H9 (cell line): Measurements from ENCODE around the gene EIF3M. TPM values are rescaled to one million over a fixed set of nuclear protein-coding genes. Genes with fewer than 3 reads are reported as not detected.

Experiments
- DNase-seq: peaks from one replicate; pipeline ENCODE4 v3.0.0-alpha.2; 2017
- H2AFZ ChIP-seq: one replicate; pipeline ENCODE4 v1.6.1; 2013; ENCODE audit warnings: mild to moderate bottlenecking, low read length, control low read depth, moderate library complexity
- H2AK5ac ChIP-seq: 2 replicates; pipeline ENCODE4 v1.6.1; 2013; ENCODE audit warnings: low read length, control low read depth, mixed read lengths; ENCODE audit not compliant: insufficient read length
- H2BK120ac ChIP-seq: one replicate; pipeline ENCODE4 v1.6.1; 2013; ENCODE audit warnings: low read depth, mild to moderate bottlenecking, low read length, control low read depth, inconsistent platforms; ENCODE audit not compliant: poor library complexity, severe bottlenecking
- H2BK12ac ChIP-seq: 2 replicates; pipeline ENCODE4 v1.6.1; 2013; ENCODE audit warnings: low read length, control low read depth, mixed read lengths, low read depth; ENCODE audit not compliant: insufficient read length
- H2BK15ac ChIP-seq: 2 replicates; pipeline ENCODE4 v1.6.1; 2013; ENCODE audit warnings: low read depth, low read length, control low read depth
- H2BK20ac ChIP-seq: one replicate; pipeline ENCODE4 v1.6.1; 2013; ENCODE audit warnings: low read depth, mild to moderate bottlenecking, low read length, control low read depth, inconsistent platforms; ENCODE audit not compliant: poor library complexity, severe bottlenecking
- H2BK5ac ChIP-seq: 2 replicates; pipeline ENCODE4 v1.6.1; 2013; ENCODE audit warnings: low read length, control low read depth, mixed read lengths; ENCODE audit not compliant: insufficient read length
- H3K14ac ChIP-seq: 2 replicates; pipeline ENCODE4 v1.6.1; 2013; ENCODE audit warnings: low read length, control low read depth; ENCODE audit not compliant: insufficient read depth
- H3K18ac ChIP-seq: 2 replicates; pipeline ENCODE4 v1.6.1; 2013; ENCODE audit warnings: low read depth, mild to moderate bottlenecking, mixed read lengths, low read length, control low read depth; ENCODE audit not compliant: insufficient read length
- H3K23ac ChIP-seq: 2 replicates; pipeline ENCODE4 v1.6.1; 2013; ENCODE audit warnings: low read length, control low read depth, mixed read lengths, low read depth; ENCODE audit not compliant: insufficient read length
- H3K23me2 ChIP-seq: 2 replicates; pipeline ENCODE4 v1.6.1; 2013; ENCODE audit warnings: low read depth, mild to moderate bottlenecking, mixed read lengths, low read length, control low read depth; ENCODE audit not compliant: insufficient read length, poor library complexity, severe bottlenecking
- H3K27ac ChIP-seq: 2 replicates; pipeline ENCODE4 v1.5.1; 2013; ENCODE audit warnings: low read length, control low read depth, mixed read lengths, low read depth; ENCODE audit not compliant: insufficient read length
- H3K27me3 ChIP-seq: 2 replicates; pipeline ENCODE4 v1.6.1; 2013; ENCODE audit warnings: low read length, control low read depth, inconsistent platforms; ENCODE audit not compliant: insufficient read depth
- H3K4ac ChIP-seq: 2 replicates; pipeline ENCODE4 v1.6.1; 2013; ENCODE audit warnings: low read depth, mild to moderate bottlenecking, control low read depth, inconsistent platforms, low read length, moderate library complexity
- H3K4me1 ChIP-seq: 2 replicates; pipeline ENCODE4 v1.6.1; 2013; ENCODE audit warnings: low read length, control low read depth, inconsistent platforms; ENCODE audit not compliant: insufficient read depth
- H3K4me2 ChIP-seq: 2 replicates; pipeline ENCODE4 v1.6.1; 2013; ENCODE audit warnings: low read length, control low read depth, mixed read lengths; ENCODE audit not compliant: insufficient read length, insufficient read depth
- H3K56ac ChIP-seq: 2 replicates; pipeline ENCODE4 v1.6.1; 2013; ENCODE audit warnings: low read depth, mild to moderate bottlenecking, mixed read lengths, low read length, control low read depth; ENCODE audit not compliant: insufficient read length
- H3K79me1 ChIP-seq: 2 replicates; pipeline ENCODE4 v1.6.1; 2013; ENCODE audit warnings: low read depth, mild to moderate bottlenecking, moderate library complexity, low read length, control low read depth, inconsistent platforms; ENCODE audit not compliant: insufficient read depth, poor library complexity, severe bottlenecking
- H3K79me2 ChIP-seq: 2 replicates; pipeline ENCODE4 v1.6.1; 2013; ENCODE audit warnings: low read length, control low read depth, inconsistent platforms; ENCODE audit not compliant: insufficient read depth
- H3K9ac ChIP-seq: 2 replicates; pipeline ENCODE4 v1.6.1; 2013; ENCODE audit warnings: low read length, control low read depth, mixed read lengths; ENCODE audit not compliant: insufficient read length; ENCODE audit errors: extremely low read depth
- H3K9me3 ChIP-seq: one replicate; pipeline ENCODE4 v1.6.1; 2013; ENCODE audit warnings: low read depth, low read length, inconsistent platforms; ENCODE audit not compliant: control insufficient read depth
- H3T11ph ChIP-seq: one replicate; pipeline ENCODE4 v1.6.1; 2013; ENCODE audit warnings: mild to moderate bottlenecking, low read length, control low read depth, inconsistent platforms
- H4K20me1 ChIP-seq: one replicate; pipeline ENCODE4 v1.6.1; 2013; ENCODE audit not compliant: control insufficient read depth, insufficient read length, insufficient read depth
- H4K5ac ChIP-seq: 2 replicates; pipeline ENCODE4 v1.6.1; 2013; ENCODE audit warnings: low read depth, mild to moderate bottlenecking, mixed read lengths, low read length, control low read depth; ENCODE audit not compliant: insufficient read length
- H4K8ac ChIP-seq: replicated peaks from 2 replicates; pipeline ENCODE4 v1.6.1; 2013; ENCODE audit warnings: low read length, control low read depth, mixed read lengths, low read depth; ENCODE audit not compliant: insufficient read length
- H4K91ac ChIP-seq: 2 replicates; pipeline ENCODE4 v1.6.1; 2013; ENCODE audit warnings: low read depth, mild to moderate bottlenecking, moderate library complexity, mixed read lengths, low read length, control low read depth; ENCODE audit not compliant: insufficient read length
- H3K27ac Mint-ChIP-seq, 3 experiments: 2 replicates in 2 of 3; 3 replicates in 1 of 3; pipeline ENCODE4 v1.8.0; 2020 to 2021; ENCODE audit warnings: mixed read lengths in 3 of 3, mild to moderate bottlenecking in 1 of 3, moderate library complexity in 1 of 3
- H3K27me3 Mint-ChIP-seq: 2 replicates; pipeline ENCODE4 v1.8.0; 2021; ENCODE audit warnings: low read depth, mild to moderate bottlenecking, moderate library complexity, mixed read lengths
- H3K36me3 Mint-ChIP-seq, 3 experiments: 2 replicates in 2 of 3; 3 replicates in 1 of 3; pipeline ENCODE4 v1.8.0; 2020 to 2021; ENCODE audit warnings: low read depth in 3 of 3, mixed read lengths in 3 of 3; ENCODE audit not compliant: insufficient read depth in 1 of 3
- H3K4me1 Mint-ChIP-seq, 2 experiments: 2 replicates each; pipeline ENCODE4 v1.8.0; 2020; ENCODE audit warnings: mixed read lengths in 2 of 2
- H3K4me3 Mint-ChIP-seq, 2 experiments: 2 replicates in 1 of 2; 3 replicates in 1 of 2; pipeline ENCODE4 v1.8.0; 2020 to 2021; ENCODE audit warnings: mild to moderate bottlenecking in 2 of 2, mixed read lengths in 2 of 2, moderate library complexity in 1 of 2
- H3K9me3 Mint-ChIP-seq, 2 experiments: 2 replicates in 1 of 2; 3 replicates in 1 of 2; pipeline ENCODE4 v1.8.0; 2020; ENCODE audit warnings: mild to moderate bottlenecking in 2 of 2, mixed read lengths in 2 of 2, moderate library complexity in 1 of 2
- CTCF ChIP-seq: fragments of 200-600 bp; sonication (generic); conservative IDR thresholded peaks from 3 replicates; pipeline ENCODE4 v1.8.0; 2021; ENCODE audit warnings: antibody characterized with exemption, mild to moderate bottlenecking
- WGBS: extraction: QIAGEN DNeasy Blood & Tissue Kit; methylation state at CpG from one replicate; pipeline ENCODE4 v1.1.7; 2013; ENCODE audit warnings: missing lambda C conversion rate, low lambda C conversion rate, mixed read lengths; ENCODE audit not compliant: insufficient read length; ENCODE audit errors: extremely low coverage; 5-methylcytosine and 5-hydroxymethylcytosine counted together
- total RNA-seq: library from RNA; stranded (reverse); gene quantifications from 2 replicates; pipeline ENCODE4 v1.2.1, GENCODE V29; 2021

EIF3M gene
- total RNA-seq, 1 experiment from 2014 or later = 365 TPM

- Histone ChIP-seq H3K18ac (no peak overlapping the region), H3K23ac (no peak overlapping the region), H2BK20ac (no peak overlapping the region), H3K14ac (no peak overlapping the region), H3K27ac (no peak overlapping the region), H3K23me2 (no peaks in the 10 kb centered on the region), H3K9ac (no peak overlapping the region), H2AFZ (no peak overlapping the region), H4K91ac (no peak overlapping the region), H3K56ac (no peak overlapping the region), H3K4ac (no peak overlapping the region), H3K79me2 (no peaks in the 10 kb centered on the region), H4K5ac (no peak overlapping the region), H2BK120ac (no peak overlapping the region), H2BK12ac (no peak overlapping the region), H2BK15ac (no peak overlapping the region), H2AK5ac (no peak overlapping the region), H4K8ac (no peak overlapping the region), H3K27me3 (no peaks in the 10 kb centered on the region), H3K4me1 (peaks cover 3% of the 10 kb centered on the region; the same call in 1 of the 2 replicates), H4K20me1 (no peaks in the 10 kb centered on the region), H3K4me2 (no peak overlapping the region), H3K9me3 (no peaks in the 10 kb centered on the region), H2BK5ac (no peak overlapping the region), H3K79me1 (no peaks in the 10 kb centered on the region), H3T11ph (no peak overlapping the region)
- Mint-ChIP-seq H3K4me1 (peaks cover 3 to 4% of the 10 kb centered on the region in 2 experiments), H3K9me3 (peaks cover 0 to 5% of the 10 kb centered on the region in 2 experiments; a peak in 2 of 5 replicates), H3K36me3 (no peaks in the 10 kb centered on the region; a peak in 1 of 7 replicates), H3K27ac (no peak overlapping the region), H3K27me3 (no peaks in the 10 kb centered on the region; the same call in 1 of the 2 replicates), H3K4me3 (no peak overlapping the region)
- WGBS = no CpG with 5 or more reads among the region's 1 CpG
- no peak for DNase-seq
- TF ChIP-seq CTCF = no peak
Observed at GRCh38 chr11:32576456-32576855, 7.2 kb upstream of the EIF3M start.
